ENCODE measurements around the gene SH3PXD2A. TPM values are rescaled to one million over a fixed set of nuclear protein-coding genes. Genes with fewer than 3 reads are reported as not detected.

The SH3PXD2A gene
- total RNA-seq, 1 donor from 2014 or later, result 56.2 TPM

GRCh38 chr10:103590060-103590459, 265.3 kb downstream of the SH3PXD2A start:
- intact Hi-C loops (cut with DNase I), result loop anchor here (10.0 kb wide), 1 partner anchor 175 kb away; no protein-coding TSS in a partner anchor
- no peaks in the 10 kb centered on the region for H3K4me1 ChIP-seq
- no peak for DNase-seq (ENCODE audit: extremely low spot score in 2 of 2)
- no peak for TF ChIP-seq POLR2A (IDR thresholded peaks at IDR 0.05)
- H3K27ac ChIP-seq, result no peak overlapping the region
- H3K9me3 ChIP-seq, result no peaks in the 10 kb centered on the region
- peaks cover 0 to 8% of the 10 kb centered on the region in 2 donors for H3K36me3 ChIP-seq
- H3K4me3 ChIP-seq, result no peak overlapping the region
- H3K27me3 ChIP-seq, result no peaks in the 10 kb centered on the region

- intact Hi-C loops (cut with DNase I), result no loop called here
- Histone ChIP-seq H3K4me3 (no peak overlapping the region), H3K27ac (no peak overlapping the region), H3K9me3 (no peaks in the 10 kb centered on the region), H3K36me3 (peaks cover 0 to 8% of the 10 kb centered on the region in 2 donors), H3K4me1 (no peaks in the 10 kb centered on the region), H3K27me3 (no peaks in the 10 kb centered on the region)
- no peak for DNase-seq (ENCODE audit: extremely low spot score in 2 of 2)
- TF ChIP-seq POLR2A (IDR thresholded peaks at IDR 0.05) (no peak), CTCF (IDR thresholded peaks at IDR 0.05) (no peak), POLR2AphosphoS5 (IDR thresholded peaks at IDR 0.05; ENCODE audit: insufficient read depth in 1 of 2, low read depth in 1 of 2) (no peak)
These were observed 266.2 kb downstream of the SH3PXD2A start for GRCh38 chr10:103589074-103589630.

GRCh38 chr10:103587073-103587472, 268.3 kb downstream of the SH3PXD2A start:
- Histone ChIP-seq H3K4me1 (peaks cover 5% of the 10 kb centered on the region), H3K27ac (no peak overlapping the region), H3K4me3 (no peak overlapping the region), H3K27me3 (no peaks in the 10 kb centered on the region), H3K36me3 (peaks cover 0 to 8% of the 10 kb centered on the region in 2 donors), H3K9me3 (no peaks in the 10 kb centered on the region)
- TF ChIP-seq POLR2AphosphoS5 (IDR thresholded peaks at IDR 0.05; ENCODE audit: insufficient read depth in 1 of 2, low read depth in 1 of 2), result no peak
- intact Hi-C loops (cut with DNase I), result no loop called here
- DNase-seq (ENCODE audit: extremely low spot score in 2 of 2), result no peak

GRCh38 chr10:103585011-103585405, 270.4 kb downstream of the SH3PXD2A start:
- no peaks in the 10 kb centered on the region for H3K27me3 ChIP-seq
- intact Hi-C loops (cut with DNase I), result no loop called here
- H3K27ac ChIP-seq, result no peak overlapping the region

GRCh38 chr10:103584216-103585010, 271.0 kb downstream of the SH3PXD2A start:
- no peaks in the 10 kb centered on the region for H3K27me3 ChIP-seq
- H3K27ac ChIP-seq, result peak overlapping the region; percentile 41
- peak overlapping the region; percentile 37 to 43 for H3K4me3 ChIP-seq
- H3K9me3 ChIP-seq, result no peaks in the 10 kb centered on the region
- TF ChIP-seq POLR2AphosphoS5 (IDR thresholded peaks at IDR 0.05; ENCODE audit: insufficient read depth in 1 of 2, low read depth in 1 of 2) (no peak), CTCF (IDR thresholded peaks at IDR 0.05) (no peak), POLR2A (IDR thresholded peaks at IDR 0.05) (no peak)
- no peak for DNase-seq (ENCODE audit: extremely low spot score in 2 of 2)
- H3K36me3 ChIP-seq, result peaks cover 0 to 8% of the 10 kb centered on the region in 2 donors
- H3K4me1 ChIP-seq, result peaks cover 22% of the 10 kb centered on the region
- intact Hi-C loops (cut with DNase I), result no loop called here

More at GRCh38 chr10:103585011-103585405, 270.4 kb downstream of the SH3PXD2A start:
- no peak for DNase-seq (ENCODE audit: extremely low spot score in 2 of 2)
- peak overlapping the region; percentile 37 to 43 for H3K4me3 ChIP-seq
- peaks cover 0 to 8% of the 10 kb centered on the region in 2 donors for H3K36me3 ChIP-seq
- peaks cover 20% of the 10 kb centered on the region for H3K4me1 ChIP-seq
- H3K9me3 ChIP-seq, result no peaks in the 10 kb centered on the region
- TF ChIP-seq POLR2A (IDR thresholded peaks at IDR 0.05), result no peak
- TF ChIP-seq POLR2AphosphoS5 (IDR thresholded peaks at IDR 0.05; ENCODE audit: insufficient read depth in 1 of 2, low read depth in 1 of 2), result no peak
- no peak for TF ChIP-seq CTCF (IDR thresholded peaks at IDR 0.05)

- peak overlapping the region in 1 of 2 donors; percentile 37 for H3K4me3 ChIP-seq
- H3K27ac ChIP-seq, result no peak overlapping the region
- peaks cover 22% of the 10 kb centered on the region for H3K4me1 ChIP-seq
- no peak for DNase-seq (ENCODE audit: extremely low spot score in 2 of 2)
- H3K36me3 ChIP-seq, result peaks cover 0 to 8% of the 10 kb centered on the region in 2 donors
- intact Hi-C loops (cut with DNase I), result no loop called here
- no peak for TF ChIP-seq POLR2AphosphoS5 (IDR thresholded peaks at IDR 0.05; ENCODE audit: insufficient read depth in 1 of 2, low read depth in 1 of 2)
- no peak for TF ChIP-seq CTCF (IDR thresholded peaks at IDR 0.05)
- no peak for TF ChIP-seq POLR2A (IDR thresholded peaks at IDR 0.05)
- H3K27me3 ChIP-seq, result no peaks in the 10 kb centered on the region
- no peaks in the 10 kb centered on the region for H3K9me3 ChIP-seq
These were observed 271.5 kb downstream of the SH3PXD2A start for GRCh38 chr10:103583871-103584215.
